Measurements from ENCODE around the gene TUBB1.
"Not testable (repeated sequence)": the region's sequence is repeated elsewhere in the genome, so short reads cannot be mapped to it uniquely, and the experiment has no call there.

Gene TUBB1

DNA sequence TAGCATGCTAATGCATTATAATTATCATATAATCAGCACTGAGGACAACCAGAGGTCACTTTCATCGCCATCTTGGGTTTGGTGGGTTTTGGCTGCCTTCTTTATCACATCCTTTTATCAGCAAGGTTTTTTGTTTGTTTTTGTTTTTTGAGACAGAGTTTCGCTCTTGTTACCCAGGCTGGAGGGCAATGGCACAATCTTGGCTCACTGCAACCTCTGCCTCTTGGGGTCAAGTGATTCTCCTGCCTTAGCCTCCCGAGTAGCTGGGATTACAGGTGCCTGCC, 7.4 kb upstream of the TUBB1 start:
- H3K36me3 ChIP-seq (ENCODE audit: control insufficient read depth, insufficient read depth, low read length); H3K27ac ChIP-seq (ENCODE audit: low read depth, low read length); H3K4me3 ChIP-seq (ENCODE audit: low read length); H3K4me1 ChIP-seq (ENCODE audit: control insufficient read depth, insufficient read depth, low read length); H3K27me3 ChIP-seq (ENCODE audit: control insufficient read depth, insufficient read depth, low read length); H3K9ac ChIP-seq (ENCODE audit: low read length): not testable (repeated sequence)

DNA sequence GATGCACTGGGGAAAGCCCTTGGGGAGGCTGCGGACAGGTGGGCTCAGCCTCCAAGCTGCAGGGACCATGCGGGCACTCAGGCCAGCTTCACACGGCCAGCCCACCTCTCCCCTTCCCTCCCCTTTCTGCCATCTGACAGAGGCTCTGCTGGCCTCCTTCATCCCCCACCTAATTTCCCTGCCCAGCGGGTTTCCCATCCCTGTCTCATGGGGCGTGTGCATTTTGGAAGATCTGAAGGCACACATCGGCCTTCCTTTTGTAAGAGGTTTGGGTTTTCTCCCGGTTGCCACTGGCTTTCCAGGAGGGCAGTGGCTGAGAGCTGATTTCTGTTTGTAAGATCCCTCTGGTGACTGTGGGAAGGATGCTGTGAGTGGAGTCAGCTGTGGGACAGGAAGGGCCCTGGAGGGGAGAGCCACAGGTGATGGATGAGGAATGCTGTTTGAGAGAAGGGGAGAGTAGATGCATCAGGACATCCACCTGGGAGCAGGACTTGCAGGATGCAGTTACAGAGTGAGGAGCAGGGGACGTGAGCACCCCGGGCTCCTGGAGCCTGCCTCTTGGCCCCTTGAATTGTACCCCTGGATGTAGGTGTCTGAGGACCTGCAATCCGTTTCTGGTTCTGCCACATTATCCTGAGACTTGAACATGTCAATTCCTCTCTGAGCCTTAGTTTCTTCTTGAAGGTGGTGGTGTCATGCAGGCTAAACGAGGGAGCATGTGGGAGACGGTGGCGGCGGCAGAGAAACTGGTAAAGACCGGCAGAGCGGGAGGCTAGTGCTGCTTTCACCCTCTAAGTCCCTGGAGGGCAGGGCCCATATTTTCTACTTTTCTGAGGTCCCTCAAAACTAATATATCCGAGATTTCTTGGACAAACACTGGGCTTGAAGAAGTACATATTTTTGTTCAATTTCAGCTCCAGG, 5.9 kb upstream of the TUBB1 start:
- no peak overlapping the region for H3K9ac ChIP-seq (ENCODE audit: low read length)
- no peaks in the 10 kb centered on the region for H3K36me3 ChIP-seq (ENCODE audit: control insufficient read depth, insufficient read depth, low read length)
- no peak overlapping the region for H3K27ac ChIP-seq (ENCODE audit: low read depth, low read length)
- H3K4me3 ChIP-seq (ENCODE audit: low read length): no peak overlapping the region
- H3K27me3 ChIP-seq (ENCODE audit: control insufficient read depth, insufficient read depth, low read length): no peaks in the 10 kb centered on the region
- no peaks in the 10 kb centered on the region for H3K4me1 ChIP-seq (ENCODE audit: control insufficient read depth, insufficient read depth, low read length)

DNA sequence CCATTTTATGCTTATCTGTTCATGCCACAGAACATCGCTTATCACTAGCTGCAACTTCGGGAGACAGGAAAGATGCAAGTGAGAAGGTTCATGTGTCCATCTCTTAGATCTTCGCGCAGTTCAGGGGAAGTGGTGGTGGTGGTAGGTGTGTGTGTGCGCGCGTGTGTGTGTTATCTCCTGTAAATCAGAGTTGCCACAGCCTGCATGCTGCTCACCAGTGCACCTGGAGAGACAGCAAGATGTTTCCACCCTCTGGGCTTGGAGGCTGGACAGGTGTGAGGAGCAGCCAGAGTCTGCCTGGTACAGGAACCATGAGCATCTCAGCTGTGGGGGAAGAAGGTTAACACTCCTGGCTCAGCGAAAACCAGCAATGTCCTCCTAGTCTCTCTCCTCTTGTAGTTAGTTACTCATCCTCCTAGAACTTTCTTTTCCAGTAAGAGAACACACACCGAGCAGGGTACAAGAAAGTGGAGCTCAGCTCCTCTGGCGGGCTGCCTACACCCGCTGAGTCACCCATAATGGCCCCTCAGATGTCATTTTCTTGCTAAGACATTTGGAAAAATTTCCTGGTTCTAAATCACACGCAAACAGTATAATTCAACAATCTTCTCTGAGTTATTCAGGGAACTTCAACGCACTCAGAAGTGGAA, 5.1 kb upstream of the TUBB1 start:
- Histone ChIP-seq H3K9ac (ENCODE audit: low read length) (no peak overlapping the region), H3K4me3 (ENCODE audit: low read length) (no peak overlapping the region), H3K27me3 (ENCODE audit: control insufficient read depth, insufficient read depth, low read length) (no peaks in the 10 kb centered on the region), H3K36me3 (ENCODE audit: control insufficient read depth, insufficient read depth, low read length) (no peaks in the 10 kb centered on the region), H3K27ac (ENCODE audit: low read depth, low read length) (no peak overlapping the region), H3K4me1 (ENCODE audit: control insufficient read depth, insufficient read depth, low read length) (no peaks in the 10 kb centered on the region)

DNA sequence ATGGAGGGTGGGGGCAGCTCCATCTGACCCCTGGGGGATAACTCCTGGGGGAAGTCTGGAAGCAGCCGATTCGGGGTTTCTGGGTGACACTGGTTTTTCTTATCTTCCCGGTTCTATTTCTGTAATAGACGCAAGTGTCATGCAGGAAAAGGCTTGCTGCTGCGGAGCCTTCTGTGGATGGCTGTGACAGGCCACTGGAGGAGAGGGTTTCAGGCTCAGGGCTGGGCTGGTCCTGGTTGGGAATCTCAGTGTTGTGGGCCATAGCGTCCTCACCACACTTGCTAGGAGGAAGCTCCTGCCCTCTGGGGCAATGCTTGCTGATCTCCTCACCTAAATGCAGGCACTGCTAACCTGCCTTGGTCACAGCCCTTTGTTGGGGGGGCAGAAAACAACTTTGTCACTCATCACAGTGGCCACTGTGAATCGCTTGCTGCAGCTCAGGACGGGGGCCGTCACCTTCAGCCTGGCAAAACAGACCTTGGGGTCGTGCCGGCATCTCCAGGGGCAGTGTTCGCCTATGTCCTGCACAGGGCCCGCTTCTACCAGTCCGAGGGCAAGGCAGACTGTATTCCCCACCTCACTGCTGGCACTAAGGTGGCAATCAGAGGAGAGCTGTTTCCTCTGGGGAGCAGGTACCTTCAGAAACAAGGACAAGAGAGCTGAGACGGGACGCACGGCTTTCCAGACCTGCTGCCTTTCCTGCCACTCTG, 4.4 kb upstream of the TUBB1 start:
- no peak overlapping the region for H3K4me3 ChIP-seq (ENCODE audit: low read length)
- no peaks in the 10 kb centered on the region for H3K36me3 ChIP-seq (ENCODE audit: control insufficient read depth, insufficient read depth, low read length)
- H3K9ac ChIP-seq (ENCODE audit: low read length): no peak overlapping the region
- H3K4me1 ChIP-seq (ENCODE audit: control insufficient read depth, insufficient read depth, low read length): no peaks in the 10 kb centered on the region
- H3K27ac ChIP-seq (ENCODE audit: low read depth, low read length): no peak overlapping the region
- H3K27me3 ChIP-seq (ENCODE audit: control insufficient read depth, insufficient read depth, low read length): no peaks in the 10 kb centered on the region

DNA sequence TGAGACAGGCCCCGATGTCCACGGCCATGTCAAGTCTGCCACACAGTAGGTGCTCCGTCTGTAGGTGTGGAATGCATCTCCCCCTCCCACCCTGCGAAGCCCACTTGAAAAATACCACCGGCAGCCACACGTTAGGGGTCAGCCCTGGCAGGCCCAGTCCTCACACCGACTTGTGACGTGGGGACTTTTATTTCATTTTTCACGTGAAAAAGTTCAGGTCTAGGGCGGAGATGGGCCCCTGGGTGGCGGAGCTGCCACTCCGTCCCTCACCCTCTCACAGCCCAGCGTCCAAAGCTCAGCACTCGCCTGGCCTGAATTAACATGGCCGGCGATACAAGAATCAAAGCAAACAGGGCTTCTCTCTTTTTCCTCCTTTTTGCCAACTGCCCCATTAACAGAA, 3.8 kb upstream of the TUBB1 start:
- Histone ChIP-seq H3K27me3 (ENCODE audit: control insufficient read depth, insufficient read depth, low read length) (no peaks in the 10 kb centered on the region), H3K9ac (ENCODE audit: low read length) (no peak overlapping the region), H3K27ac (ENCODE audit: low read depth, low read length) (no peak overlapping the region), H3K4me3 (ENCODE audit: low read length) (no peak overlapping the region), H3K4me1 (ENCODE audit: control insufficient read depth, insufficient read depth, low read length) (no peaks in the 10 kb centered on the region), H3K36me3 (ENCODE audit: control insufficient read depth, insufficient read depth, low read length) (no peaks in the 10 kb centered on the region)

DNA sequence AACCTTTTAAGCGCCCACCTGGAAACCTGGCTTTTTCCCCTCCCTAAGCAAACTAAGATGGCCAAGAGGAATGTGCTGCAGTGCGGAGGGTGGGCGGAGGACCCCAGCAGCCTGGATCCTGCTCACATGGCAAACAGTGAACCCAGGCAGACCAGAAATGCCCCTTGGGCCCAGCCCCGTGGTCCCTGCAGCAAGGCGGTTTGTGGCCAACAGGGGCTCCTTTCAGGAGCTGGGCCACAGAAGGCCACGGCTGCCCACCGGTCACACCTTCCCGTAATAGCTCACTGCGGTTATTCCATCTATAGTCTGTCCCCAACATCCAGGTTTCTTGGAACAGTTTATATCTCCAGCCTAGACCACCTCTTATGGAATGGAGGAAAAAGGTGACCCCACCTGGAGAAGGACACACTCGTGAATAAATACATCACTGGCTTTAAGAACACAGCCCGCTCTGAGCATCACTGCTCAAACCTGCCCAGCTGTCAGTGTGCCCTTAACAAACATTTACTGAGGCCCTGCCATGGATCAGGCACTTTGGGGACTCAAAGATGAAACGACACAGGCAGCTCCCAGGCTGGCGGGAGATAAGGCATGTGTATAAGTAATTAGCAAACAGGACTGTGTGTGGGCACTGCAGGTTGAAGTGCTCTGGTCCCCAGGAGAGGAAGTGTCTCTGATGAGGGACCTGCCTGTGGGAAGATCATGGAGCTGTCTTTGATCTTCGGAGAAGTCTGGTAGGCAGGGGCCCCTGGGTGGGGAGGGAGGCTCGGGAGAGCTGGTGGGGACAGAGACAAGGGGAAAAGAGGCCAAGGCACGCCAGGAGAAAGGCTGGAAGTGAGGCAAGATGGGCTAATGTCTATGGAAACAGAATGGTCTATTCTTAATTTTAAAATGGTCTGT, 3.2 kb upstream of the TUBB1 start:
- no peaks in the 10 kb centered on the region for H3K27me3 ChIP-seq (ENCODE audit: control insufficient read depth, insufficient read depth, low read length)
- no peak overlapping the region for H3K4me3 ChIP-seq (ENCODE audit: low read length)
- H3K9ac ChIP-seq (ENCODE audit: low read length): no peak overlapping the region
- no peaks in the 10 kb centered on the region for H3K4me1 ChIP-seq (ENCODE audit: control insufficient read depth, insufficient read depth, low read length)
- H3K27ac ChIP-seq (ENCODE audit: low read depth, low read length): no peak overlapping the region
- no peaks in the 10 kb centered on the region for H3K36me3 ChIP-seq (ENCODE audit: control insufficient read depth, insufficient read depth, low read length)

DNA sequence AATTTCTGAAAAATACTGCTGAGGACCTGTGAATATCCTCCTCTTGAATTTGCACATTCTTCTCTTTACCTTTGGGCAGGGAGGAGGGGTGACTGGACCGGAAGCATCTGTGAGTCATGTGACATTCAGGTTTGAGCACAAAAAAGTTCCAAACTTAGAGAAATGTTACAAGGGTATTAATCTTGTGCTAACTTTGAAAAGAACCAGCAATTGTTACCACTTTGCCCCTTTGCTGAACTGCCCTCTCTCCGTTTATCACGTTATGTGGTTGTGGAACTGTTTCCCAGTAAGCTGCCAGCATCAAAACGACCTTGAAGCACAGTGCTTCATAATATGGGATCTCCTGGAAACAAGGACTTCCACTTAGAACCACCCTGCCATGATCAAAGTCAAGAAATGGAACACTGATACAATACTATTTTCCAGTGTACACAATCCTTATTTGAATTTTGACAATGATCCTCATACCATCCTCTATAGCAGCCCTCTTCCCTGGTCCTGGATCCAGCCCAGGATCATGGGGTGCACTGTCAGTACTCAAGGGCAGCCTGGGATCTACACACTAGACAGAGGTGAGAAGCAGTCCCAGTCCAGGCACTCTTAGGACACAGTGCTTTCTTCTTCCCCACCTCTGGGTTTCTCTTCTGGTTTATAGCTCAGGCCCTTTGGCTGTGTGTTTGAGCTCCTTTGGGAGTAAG, 2.3 kb upstream of the TUBB1 start:
- H3K27ac ChIP-seq (ENCODE audit: low read depth, low read length): no peak overlapping the region
- H3K27me3 ChIP-seq (ENCODE audit: control insufficient read depth, insufficient read depth, low read length): no peaks in the 10 kb centered on the region
- H3K4me3 ChIP-seq (ENCODE audit: low read length): no peak overlapping the region
- no peaks in the 10 kb centered on the region for H3K36me3 ChIP-seq (ENCODE audit: control insufficient read depth, insufficient read depth, low read length)
- H3K4me1 ChIP-seq (ENCODE audit: control insufficient read depth, insufficient read depth, low read length): no peaks in the 10 kb centered on the region
- no peak overlapping the region for H3K9ac ChIP-seq (ENCODE audit: low read length)

DNA sequence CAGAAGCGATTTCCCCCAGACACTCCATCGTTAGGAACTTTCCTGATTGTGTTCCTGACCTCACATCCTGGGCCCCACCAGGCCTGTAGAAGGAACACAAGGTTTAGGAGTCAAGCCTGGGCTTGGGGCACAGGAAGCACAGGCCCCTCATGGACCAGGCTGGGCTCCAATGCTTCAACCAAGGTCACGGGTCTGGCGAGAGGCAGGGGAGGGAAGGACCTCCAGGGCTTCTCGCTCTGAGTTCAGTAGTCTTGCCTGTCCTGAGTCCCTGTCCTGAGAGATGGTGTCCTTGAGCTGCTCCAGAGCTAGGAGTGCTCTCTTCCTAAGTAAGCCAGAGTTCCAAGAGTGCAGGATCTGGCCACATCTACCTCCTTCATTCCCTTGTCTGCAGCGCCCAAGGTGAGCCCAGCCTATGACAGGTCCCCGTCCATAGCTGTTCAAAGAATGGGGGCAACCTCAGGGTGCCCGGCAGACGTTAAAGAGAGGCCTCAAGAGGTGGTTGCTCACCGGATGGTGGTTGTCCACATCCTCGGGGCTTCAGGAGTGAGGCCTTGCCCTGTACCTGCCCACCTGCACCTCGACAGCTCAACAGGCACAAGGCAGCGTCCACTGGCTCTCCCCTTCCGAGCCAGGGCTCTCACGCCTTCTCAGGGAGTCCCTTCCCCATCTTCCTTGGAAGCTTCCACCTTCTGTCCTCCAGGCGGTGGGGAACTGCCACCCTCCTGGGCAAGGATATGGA, 1.6 kb upstream of the TUBB1 start:
- no peak overlapping the region for H3K27ac ChIP-seq (ENCODE audit: low read depth, low read length)

DNA sequence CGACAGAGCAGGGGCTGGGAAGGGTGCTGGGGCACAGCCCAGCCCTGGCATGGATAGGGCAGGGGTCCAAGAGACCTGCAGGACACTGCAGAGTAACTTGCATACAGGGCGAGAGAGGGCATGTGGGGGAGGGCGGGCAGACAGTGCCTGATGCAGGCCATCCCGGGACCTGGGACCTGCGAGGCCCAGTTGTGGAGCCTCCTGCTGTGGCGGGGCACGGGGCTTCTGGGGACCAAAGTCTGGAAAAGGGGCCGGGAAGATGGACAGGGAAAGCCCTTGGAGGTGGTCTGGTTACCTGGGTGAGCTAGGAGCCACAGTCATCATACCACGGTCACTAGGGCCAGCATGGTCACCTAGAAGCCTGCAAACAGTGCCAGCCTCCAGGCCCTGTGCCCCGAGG, 412 bp upstream of the TUBB1 start:
- no peak overlapping the region for H3K9ac ChIP-seq (ENCODE audit: low read length)
- H3K4me3 ChIP-seq (ENCODE audit: low read length): no peak overlapping the region
- H3K27me3 ChIP-seq (ENCODE audit: control insufficient read depth, insufficient read depth, low read length): no peaks in the 10 kb centered on the region
- H3K36me3 ChIP-seq (ENCODE audit: control insufficient read depth, insufficient read depth, low read length): peaks cover 11% of the 10 kb centered on the region
- no peaks in the 10 kb centered on the region for H3K4me1 ChIP-seq (ENCODE audit: control insufficient read depth, insufficient read depth, low read length)
- no peak overlapping the region for H3K27ac ChIP-seq (ENCODE audit: low read depth, low read length)

More for the DNA sequence above, 1.6 kb upstream of the TUBB1 start:
- Histone ChIP-seq H3K9ac (ENCODE audit: low read length) (no peak overlapping the region), H3K36me3 (ENCODE audit: control insufficient read depth, insufficient read depth, low read length) (peaks cover 2% of the 10 kb centered on the region), H3K4me3 (ENCODE audit: low read length) (no peak overlapping the region), H3K4me1 (ENCODE audit: control insufficient read depth, insufficient read depth, low read length) (no peaks in the 10 kb centered on the region), H3K27me3 (ENCODE audit: control insufficient read depth, insufficient read depth, low read length) (no peaks in the 10 kb centered on the region)

DNA sequence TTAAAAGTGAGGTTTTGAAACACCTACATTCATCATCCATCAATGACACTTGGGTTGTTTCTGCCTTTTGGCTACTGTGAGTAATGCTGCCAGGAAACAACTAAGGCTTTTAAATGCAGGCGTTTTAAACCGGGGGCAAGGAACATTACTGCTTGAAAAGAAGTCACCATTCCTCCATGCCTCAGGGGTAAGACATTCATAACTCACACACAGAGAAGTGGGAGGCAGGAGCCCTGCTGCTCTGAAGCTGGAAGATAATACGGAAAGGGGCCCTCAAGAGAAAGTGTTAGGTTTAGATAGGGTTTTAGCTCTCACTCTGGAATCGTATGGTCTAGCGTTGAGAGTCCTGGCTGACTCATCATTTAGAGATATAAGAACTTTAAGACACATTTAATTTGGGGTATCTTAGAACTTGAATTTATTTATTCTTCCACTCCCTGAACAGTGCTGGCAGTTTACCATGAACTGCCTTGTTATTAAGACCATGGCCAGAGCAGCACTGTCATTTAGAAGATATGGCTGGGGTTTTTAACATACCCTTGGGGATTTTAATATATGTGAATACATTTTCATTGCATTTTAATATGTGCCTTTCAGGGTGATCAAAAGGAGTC, 1.8 kb downstream of the TUBB1 start:
- Histone ChIP-seq H3K9ac (ENCODE audit: low read length) (no peak overlapping the region), H3K27me3 (ENCODE audit: control insufficient read depth, insufficient read depth, low read length) (no peaks in the 10 kb centered on the region), H3K4me1 (ENCODE audit: control insufficient read depth, insufficient read depth, low read length) (no peaks in the 10 kb centered on the region), H3K27ac (ENCODE audit: low read depth, low read length) (no peak overlapping the region), H3K36me3 (ENCODE audit: control insufficient read depth, insufficient read depth, low read length) (peaks cover 17% of the 10 kb centered on the region), H3K4me3 (ENCODE audit: low read length) (no peak overlapping the region)

DNA sequence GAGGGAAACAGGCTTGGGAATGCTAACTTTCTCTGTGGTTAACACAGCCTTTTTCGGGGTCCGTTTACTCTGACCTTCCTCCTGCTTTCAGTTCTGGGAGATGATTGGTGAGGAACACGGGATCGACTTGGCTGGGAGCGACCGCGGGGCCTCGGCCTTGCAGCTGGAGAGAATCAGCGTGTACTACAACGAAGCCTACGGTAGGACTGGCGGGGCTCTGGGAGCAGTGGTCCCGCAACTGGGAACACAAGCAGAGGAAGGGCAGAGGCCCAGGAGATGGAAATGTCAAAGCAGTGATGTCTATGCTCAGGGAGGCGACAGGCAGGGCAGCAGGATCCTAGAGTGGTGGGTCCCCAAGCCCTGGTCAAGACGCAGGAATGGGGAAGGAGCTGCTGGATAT, 3.5 kb downstream of the TUBB1 start:
- H3K4me3 ChIP-seq (ENCODE audit: low read length): no peak overlapping the region
- no peak overlapping the region for H3K27ac ChIP-seq (ENCODE audit: low read depth, low read length)
- peaks cover 25% of the 10 kb centered on the region for H3K36me3 ChIP-seq (ENCODE audit: control insufficient read depth, insufficient read depth, low read length)
- H3K27me3 ChIP-seq (ENCODE audit: control insufficient read depth, insufficient read depth, low read length): no peaks in the 10 kb centered on the region
- H3K4me1 ChIP-seq (ENCODE audit: control insufficient read depth, insufficient read depth, low read length): peaks cover 3% of the 10 kb centered on the region
- no peak overlapping the region for H3K9ac ChIP-seq (ENCODE audit: low read length)

All from rectal smooth muscle tissue (tissue), 1 donor.